Measurements from ENCODE around the gene TOMM40.
"Not testable (repeated sequence)": the region's sequence is repeated elsewhere in the genome, so short reads cannot be mapped to it uniquely, and the experiment has no call there.

The TOMM40 gene

GRCh38 chr19:44874317-44874716, 16.7 kb upstream of the TOMM40 start:
- TF ChIP-seq CTCF (IDR thresholded peaks at IDR 0.05; ENCODE audit: low read depth, low read length), result no peak
- no peak overlapping the region for H3K4me3 ChIP-seq (ENCODE audit: low read depth, low read length)

DNA sequence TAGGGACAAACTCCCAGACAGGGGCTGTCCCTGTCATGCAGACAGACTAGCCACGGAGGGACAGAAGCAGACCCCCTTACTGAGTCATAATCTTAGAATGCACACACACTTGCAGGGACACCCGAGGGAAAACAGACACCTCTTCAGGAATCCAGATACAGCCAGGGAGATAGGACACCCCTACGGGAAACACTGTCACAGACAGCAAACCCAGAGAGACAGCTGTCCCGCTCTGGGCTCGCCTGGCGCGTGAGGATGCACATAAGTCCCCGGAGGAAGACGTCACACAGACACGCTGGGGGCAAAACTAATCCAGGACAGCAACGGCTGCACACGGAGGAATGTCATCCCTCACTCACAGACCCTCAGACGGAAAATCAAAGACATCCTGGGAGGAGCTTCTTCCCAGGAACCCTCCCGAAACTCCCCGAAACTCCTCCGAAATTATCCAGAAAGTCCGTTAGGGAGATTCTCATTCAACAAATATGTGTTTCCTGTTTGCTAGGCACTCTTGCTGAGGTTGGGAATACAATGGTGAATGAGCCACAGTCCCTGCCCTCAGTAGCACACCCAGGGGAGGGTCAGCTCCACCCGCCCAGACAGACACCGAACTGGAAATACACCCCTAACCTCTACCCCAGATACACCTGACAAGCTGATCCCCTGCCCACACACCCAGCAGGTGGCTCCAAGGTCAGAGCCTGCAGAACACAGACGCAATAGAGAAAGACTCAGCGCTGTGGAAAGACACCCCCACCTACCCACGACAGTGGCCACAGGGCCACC, 15.2 kb upstream of the TOMM40 start:
- no peak overlapping the region for H3K4me3 ChIP-seq (ENCODE audit: low read depth, low read length)
- TF ChIP-seq CTCF (IDR thresholded peaks at IDR 0.05; ENCODE audit: low read depth, low read length), result no peak

DNA sequence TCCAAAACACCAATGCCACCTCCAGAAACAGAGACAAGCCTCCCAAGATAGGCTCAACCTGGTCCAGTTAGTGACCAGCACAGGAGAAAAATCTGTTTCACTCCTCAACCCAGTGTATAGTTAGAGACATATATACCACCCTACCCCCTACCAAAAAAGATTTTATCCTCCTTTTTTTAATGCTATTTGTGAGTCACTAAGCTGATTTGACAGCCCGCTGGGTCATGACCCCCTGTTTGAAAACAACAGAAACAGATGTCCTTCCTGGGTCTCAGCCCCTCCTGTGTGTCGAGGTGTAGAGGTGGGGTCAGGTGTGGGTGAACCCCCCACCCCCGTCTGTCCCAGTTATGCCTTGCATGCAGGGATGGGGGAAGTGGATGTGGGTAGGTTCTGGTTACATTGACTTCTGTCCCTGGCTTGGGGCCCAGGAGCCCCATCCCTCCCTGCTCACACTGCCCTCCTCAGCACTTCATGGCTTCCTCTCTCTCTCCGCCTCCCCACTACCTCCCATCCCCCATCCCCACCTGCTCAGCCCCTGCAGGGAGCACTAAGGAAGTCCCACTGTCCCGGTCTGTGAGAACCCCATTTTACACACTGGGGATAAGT, 14.0 kb upstream of the TOMM40 start:
- H3K4me3 ChIP-seq (ENCODE audit: low read depth, low read length), result no peak overlapping the region
- TF ChIP-seq CTCF (IDR thresholded peaks at IDR 0.05; ENCODE audit: low read depth, low read length), result no peak

DNA sequence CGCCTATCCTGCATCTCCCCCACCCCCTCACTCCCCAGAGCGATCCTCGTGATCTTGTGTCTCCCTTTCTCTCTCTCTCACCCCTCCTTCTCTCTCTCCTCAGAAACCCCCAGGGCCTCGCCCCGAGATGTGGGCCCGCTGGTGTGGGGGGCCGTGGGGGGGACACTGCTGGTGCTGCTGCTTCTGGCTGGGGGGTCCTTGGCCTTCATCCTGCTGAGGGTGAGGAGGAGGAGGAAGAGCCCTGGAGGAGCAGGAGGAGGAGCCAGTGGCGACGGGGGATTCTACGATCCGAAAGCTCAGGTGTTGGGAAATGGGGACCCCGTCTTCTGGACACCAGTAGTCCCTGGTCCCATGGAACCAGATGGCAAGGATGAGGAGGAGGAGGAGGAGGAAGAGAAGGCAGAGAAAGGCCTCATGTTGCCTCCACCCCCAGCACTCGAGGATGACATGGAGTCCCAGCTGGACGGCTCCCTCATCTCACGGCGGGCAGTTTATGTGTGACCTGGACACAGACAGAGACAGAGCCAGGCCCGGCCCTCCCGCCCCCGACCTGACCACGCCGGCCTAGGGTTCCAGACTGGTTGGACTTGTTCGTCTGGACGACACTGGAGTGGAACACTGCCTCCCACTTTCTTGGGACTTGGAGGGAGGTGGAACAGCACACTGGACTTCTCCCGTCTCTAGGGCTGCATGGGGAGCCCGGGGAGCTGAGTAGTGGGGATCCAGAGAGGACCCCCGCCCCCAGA, 12.8 kb upstream of the TOMM40 start:
- no peak for TF ChIP-seq CTCF (IDR thresholded peaks at IDR 0.05; ENCODE audit: low read depth, low read length)
- H3K4me3 ChIP-seq (ENCODE audit: low read depth, low read length), result no peak overlapping the region

DNA sequence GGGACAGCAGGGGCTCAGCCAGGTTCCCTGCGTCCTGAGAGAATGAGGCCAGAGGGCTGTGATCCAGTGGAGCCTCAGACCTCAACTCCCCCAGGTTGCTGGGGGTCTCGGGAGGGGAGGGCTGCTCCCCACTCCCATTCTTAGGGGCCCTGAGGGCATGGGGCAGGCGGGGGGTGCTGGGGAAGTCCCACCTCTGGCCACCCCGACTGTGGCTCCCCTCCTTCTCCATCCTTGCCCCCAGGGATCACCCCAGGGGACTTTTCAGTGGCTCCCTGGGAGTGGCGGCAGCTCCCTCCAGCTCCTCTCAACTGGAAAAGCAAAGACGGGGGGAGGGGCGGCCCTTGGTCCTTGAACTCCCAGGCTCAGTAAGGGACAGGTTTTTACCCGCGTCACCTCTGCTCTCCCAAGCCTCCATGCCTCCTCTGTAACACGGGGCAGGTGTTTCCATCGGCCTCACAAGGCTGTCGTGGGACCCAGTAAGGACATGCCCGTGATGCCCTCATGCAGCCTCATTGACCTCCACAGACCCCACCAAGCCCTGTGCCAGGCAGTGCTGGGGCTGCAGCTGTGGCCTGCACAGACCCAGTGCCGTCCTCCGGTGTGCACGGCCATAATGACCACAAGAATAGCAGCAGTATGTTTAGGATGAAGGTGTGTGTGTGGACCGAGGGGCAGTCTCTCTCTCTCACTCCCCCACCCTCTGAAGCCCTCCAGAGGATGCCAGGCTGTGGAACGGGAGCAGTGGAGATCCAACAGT, 11.6 kb upstream of the TOMM40 start:
- TF ChIP-seq CTCF (IDR thresholded peaks at IDR 0.05; ENCODE audit: low read depth, low read length), result no peak
- H3K4me3 ChIP-seq (ENCODE audit: low read depth, low read length), result no peak overlapping the region

- no peak overlapping the region for H3K4me3 ChIP-seq (ENCODE audit: low read depth, low read length)
- no peak for TF ChIP-seq CTCF (IDR thresholded peaks at IDR 0.05; ENCODE audit: low read depth, low read length)
Measured at GRCh38 chr19:44882063-44882462, 9.0 kb upstream of the TOMM40 start.

DNA sequence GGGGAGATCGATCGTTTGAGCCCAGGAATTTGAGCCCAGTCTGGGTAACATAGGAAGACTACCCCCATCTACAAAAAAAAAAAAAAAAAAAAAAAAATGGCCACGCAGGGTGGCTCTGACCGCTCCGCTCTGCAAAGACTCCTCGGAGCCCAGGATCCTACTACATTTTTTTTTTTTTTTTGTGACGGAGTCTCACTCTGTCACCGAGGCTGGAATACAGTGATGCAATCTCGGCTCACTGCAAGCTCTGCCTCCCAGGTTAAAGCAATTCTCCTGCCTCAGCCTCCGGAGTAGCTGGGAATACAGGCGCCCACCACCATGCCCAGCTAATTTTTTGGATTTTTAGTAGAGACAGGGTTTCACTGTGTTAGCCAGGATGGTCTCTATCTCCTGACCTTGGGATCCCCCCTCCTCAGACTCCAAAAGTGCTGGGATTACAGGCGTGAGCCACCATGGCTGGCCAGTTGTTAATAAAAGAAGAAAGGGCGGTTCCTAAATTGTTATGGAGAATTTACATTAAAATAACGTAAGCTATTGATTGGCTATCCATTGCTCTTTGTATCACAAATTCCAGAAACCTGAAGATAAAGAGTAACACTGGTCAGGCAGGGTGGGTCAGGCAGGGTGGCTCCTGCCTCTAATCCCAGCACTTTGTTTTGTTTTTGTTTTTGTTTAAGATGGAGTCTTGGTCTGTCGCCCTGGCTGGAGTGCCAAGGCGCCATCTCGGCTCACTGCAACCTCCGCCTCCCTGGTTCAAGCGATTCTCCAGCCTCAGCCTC, 8.2 kb upstream of the TOMM40 start:
- H3K4me3 ChIP-seq (ENCODE audit: low read depth, low read length), result not testable (repeated sequence)
